Neural cell (in vitro differentiated cells): ENCODE measurements around the gene PLAGL1. TPM values are rescaled to one million over a fixed set of nuclear protein-coding genes. Genes with fewer than 3 reads are reported as not detected.

ENCODE experiments used
- H2AFZ ChIP-seq: fragments of 200-600, 300-800 bp; sonication (generic), shearing (Covaris generic); 2 replicates; pipeline ENCODE4 v1.6.0; 2014; ENCODE audit warnings: low read depth, mild to moderate bottlenecking, antibody characterized with exemption, low read length, moderate library complexity
- H3F3A ChIP-seq: fragments of 200-600 bp; shearing (Covaris generic); 2 replicates; pipeline ENCODE4 v1.6.1; 2016; ENCODE audit warnings: mild to moderate bottlenecking, moderate library complexity, mixed read lengths, antibody characterized with exemption, low read length; ENCODE audit not compliant: insufficient read depth, poor library complexity, severe bottlenecking
- H3K27ac ChIP-seq: fragments of 200-600, 300-800 bp; sonication (generic), shearing (Covaris generic); 2 replicates; pipeline ENCODE4 v1.5.1; 2014; ENCODE audit warnings: mild to moderate bottlenecking, low read length, moderate library complexity
- H3K27me3 ChIP-seq: fragments of 300-800, 200-600 bp; sonication (generic), shearing (Covaris generic); 2 replicates; pipeline ENCODE4 v1.6.0; 2014; ENCODE audit warnings: mild to moderate bottlenecking, low read depth, low read length, moderate library complexity; ENCODE audit not compliant: insufficient read depth
- H3K36me3 ChIP-seq: fragments of 300-800, 200-600 bp; sonication (generic), shearing (Covaris generic); 2 replicates; pipeline ENCODE4 v1.5.1; 2014; ENCODE audit warnings: mild to moderate bottlenecking, antibody characterized with exemption, low read length, moderate library complexity; ENCODE audit not compliant: insufficient read depth
- H3K4me2 ChIP-seq: fragments of 300-800, 200-600 bp; sonication (generic), shearing (Covaris generic); 2 replicates; pipeline ENCODE4 v1.6.0; 2014; ENCODE audit warnings: mild to moderate bottlenecking, low read length
- H3K4me3 ChIP-seq: fragments of 300-800, 200-600 bp; sonication (generic), shearing (Covaris generic); 2 replicates; pipeline ENCODE4 v1.5.1; 2014; ENCODE audit warnings: mild to moderate bottlenecking, low read length, moderate library complexity
- H3K79me2 ChIP-seq: fragments of 200-600 bp; shearing (Covaris generic); replicated peaks from 2 replicates; pipeline ENCODE4 v1.6.0; 2014; ENCODE audit warnings: mild to moderate bottlenecking, low read length, moderate library complexity; ENCODE audit not compliant: insufficient read depth
- H3K9ac ChIP-seq: fragments of 300-800, 200-600 bp; sonication (generic), shearing (Covaris generic); 2 replicates; pipeline ENCODE4 v1.6.1; 2016; ENCODE audit warnings: mild to moderate bottlenecking, low read length, mixed read lengths
- H3K9me2 ChIP-seq: fragments of 200-600 bp; shearing (Covaris generic); 2 replicates; pipeline ENCODE4 v1.6.1; 2016; ENCODE audit warnings: mild to moderate bottlenecking, low read length, mixed read lengths; ENCODE audit not compliant: insufficient read depth
- H3K9me3 ChIP-seq: fragments of 200-600, 300-800 bp; sonication (generic), shearing (Covaris generic); 2 replicates; pipeline ENCODE4 v1.6.1; 2016; ENCODE audit warnings: mild to moderate bottlenecking, mixed run types, low read length, moderate library complexity, mixed read lengths
- H4K20me1 ChIP-seq: fragments of 200-600 bp; shearing (Covaris generic); 2 replicates; pipeline ENCODE4 v1.6.1; 2016; ENCODE audit warnings: mild to moderate bottlenecking, mixed run types; ENCODE audit not compliant: insufficient read depth
- CTCF ChIP-seq: fragments of 450-650 bp; IDR thresholded peaks from 2 replicates; pipeline ENCODE4 v1.5.1; 2014; ENCODE audit warnings: antibody characterized with exemption, mild to moderate bottlenecking, moderate library complexity; ENCODE audit not compliant: poor library complexity, severe bottlenecking
- EP300 ChIP-seq: fragments of 450-650 bp; conservative IDR thresholded peaks from 2 replicates; pipeline ENCODE4 v1.6.1; 2014; ENCODE audit warnings: antibody characterized with exemption, mild to moderate bottlenecking, moderate library complexity; ENCODE audit not compliant: poor library complexity, severe bottlenecking
- EZH2 ChIP-seq: fragments of 200-600, 300-800 bp; shearing (Covaris generic), sonication (generic); IDR thresholded peaks from 2 replicates; pipeline ENCODE4 v1.6.1; 2014; ENCODE audit warnings: antibody characterized with exemption, low read length, borderline replicate concordance, mild to moderate bottlenecking; ENCODE audit not compliant: insufficient read depth, poor library complexity, severe bottlenecking
- MXI1 ChIP-seq: fragments of 450-650 bp; conservative IDR thresholded peaks from 2 replicates; pipeline ENCODE4 v1.6.1; 2014; ENCODE audit warnings: antibody characterized with exemption, mild to moderate bottlenecking; ENCODE audit not compliant: poor library complexity, severe bottlenecking
- POLR2AphosphoS5 ChIP-seq: IDR thresholded peaks from 2 replicates; pipeline ENCODE4 v1.6.1; 2012
- RAD21 ChIP-seq: fragments of 450-650 bp; conservative IDR thresholded peaks from 2 replicates; pipeline ENCODE4 v1.6.1; 2014; ENCODE audit warnings: antibody characterized with exemption, mild to moderate bottlenecking, moderate library complexity
- SMC3 ChIP-seq: fragments of 450-650 bp; conservative IDR thresholded peaks from 2 replicates; pipeline ENCODE4 v1.6.1; 2014; ENCODE audit warnings: antibody characterized with exemption, mild to moderate bottlenecking, moderate library complexity; ENCODE audit not compliant: poor library complexity
- TAF1 ChIP-seq: IDR thresholded peaks from 2 replicates; pipeline ENCODE4 v1.6.1; 2012; ENCODE audit warnings: low read depth
- polyA plus RNA-seq: library from polyadenylated mRNA; depleted of rRNA; stranded (reverse); fragments of >200 nt; gene quantifications from 2 replicates; pipeline ENCODE4 v1.2.3, GENCODE V29; 2014
- TF ChIP-seq, protein P1 (sequence below): IDR thresholded peaks from 2 replicates; pipeline ENCODE4 v1.6.1; 2012; ENCODE audit warnings: borderline replicate concordance

The PLAGL1 gene
- polyA plus RNA-seq, 1 donor from 2014 or later: 22.3 TPM

DNA sequence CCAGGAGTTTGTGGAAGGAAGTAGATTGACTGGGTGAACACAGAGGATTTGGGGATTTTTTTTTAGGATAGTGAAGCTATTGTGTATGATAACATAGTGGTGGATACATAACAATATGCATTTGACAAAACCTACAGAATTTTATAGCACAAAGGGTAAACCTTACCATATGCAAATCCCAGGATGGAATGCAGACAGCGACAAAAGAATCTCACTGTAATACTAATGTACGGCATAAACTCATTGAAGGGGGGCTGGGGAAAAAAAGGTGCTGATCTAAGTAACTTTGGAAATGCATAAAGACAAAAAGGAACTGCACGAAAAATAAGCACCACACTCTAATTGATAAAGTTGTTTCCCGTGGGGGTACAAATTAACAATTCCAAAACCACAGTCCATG, 15.2 kb upstream of the PLAGL1 start:
- Histone ChIP-seq H3K9me3 (no peaks in the 10 kb centered on the region), H3K27me3 (no peaks in the 10 kb centered on the region), H3K27ac (no peak overlapping the region), H3K4me3 (no peak overlapping the region), H4K20me1 (no peaks in the 10 kb centered on the region), H3F3A (no peaks in the 10 kb centered on the region), H2AFZ (no peak overlapping the region), H3K4me2 (no peak overlapping the region), H3K9ac (no peak overlapping the region), H3K79me2 (no peaks in the 10 kb centered on the region), H3K36me3 (no peaks in the 10 kb centered on the region), H3K9me2 (no peaks in the 10 kb centered on the region)
- TF ChIP-seq SMC3 (no peak), CTCF (no peak), MXI1 (no peak), TAF1 (no peak), EP300 (no peak), RAD21 (no peak), POLR2AphosphoS5 (no peak), EZH2 (no peak)
- TF ChIP-seq, protein P1, sequence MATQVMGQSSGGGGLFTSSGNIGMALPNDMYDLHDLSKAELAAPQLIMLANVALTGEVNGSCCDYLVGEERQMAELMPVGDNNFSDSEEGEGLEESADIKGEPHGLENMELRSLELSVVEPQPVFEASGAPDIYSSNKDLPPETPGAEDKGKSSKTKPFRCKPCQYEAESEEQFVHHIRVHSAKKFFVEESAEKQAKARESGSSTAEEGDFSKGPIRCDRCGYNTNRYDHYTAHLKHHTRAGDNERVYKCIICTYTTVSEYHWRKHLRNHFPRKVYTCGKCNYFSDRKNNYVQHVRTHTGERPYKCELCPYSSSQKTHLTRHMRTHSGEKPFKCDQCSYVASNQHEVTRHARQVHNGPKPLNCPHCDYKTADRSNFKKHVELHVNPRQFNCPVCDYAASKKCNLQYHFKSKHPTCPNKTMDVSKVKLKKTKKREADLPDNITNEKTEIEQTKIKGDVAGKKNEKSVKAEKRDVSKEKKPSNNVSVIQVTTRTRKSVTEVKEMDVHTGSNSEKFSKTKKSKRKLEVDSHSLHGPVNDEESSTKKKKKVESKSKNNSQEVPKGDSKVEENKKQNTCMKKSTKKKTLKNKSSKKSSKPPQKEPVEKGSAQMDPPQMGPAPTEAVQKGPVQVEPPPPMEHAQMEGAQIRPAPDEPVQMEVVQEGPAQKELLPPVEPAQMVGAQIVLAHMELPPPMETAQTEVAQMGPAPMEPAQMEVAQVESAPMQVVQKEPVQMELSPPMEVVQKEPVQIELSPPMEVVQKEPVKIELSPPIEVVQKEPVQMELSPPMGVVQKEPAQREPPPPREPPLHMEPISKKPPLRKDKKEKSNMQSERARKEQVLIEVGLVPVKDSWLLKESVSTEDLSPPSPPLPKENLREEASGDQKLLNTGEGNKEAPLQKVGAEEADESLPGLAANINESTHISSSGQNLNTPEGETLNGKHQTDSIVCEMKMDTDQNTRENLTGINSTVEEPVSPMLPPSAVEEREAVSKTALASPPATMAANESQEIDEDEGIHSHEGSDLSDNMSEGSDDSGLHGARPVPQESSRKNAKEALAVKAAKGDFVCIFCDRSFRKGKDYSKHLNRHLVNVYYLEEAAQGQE: no peak

- Histone ChIP-seq H3K36me3 (no peaks in the 10 kb centered on the region), H3K27ac (no peak overlapping the region), H3K4me2 (no peak overlapping the region), H4K20me1 (no peaks in the 10 kb centered on the region), H3K9ac (no peak overlapping the region), H2AFZ (no peak overlapping the region), H3K9me2 (no peaks in the 10 kb centered on the region), H3K4me3 (no peak overlapping the region), H3K27me3 (no peaks in the 10 kb centered on the region), H3F3A (no peaks in the 10 kb centered on the region), H3K79me2 (no peaks in the 10 kb centered on the region), H3K9me3 (no peaks in the 10 kb centered on the region)
- TF ChIP-seq, protein P1: no peak
- no peak for TF ChIP-seq RAD21
These were observed 11.9 kb upstream of the PLAGL1 start for GRCh38 chr6:144019929-144020328.
